Bronchial epithelial cell (primary cell): Measurements from ENCODE around the gene TPTE2. TPM values are rescaled to one million over a fixed set of nuclear protein-coding genes. Genes with fewer than 3 reads are reported as not detected.

Experiments used
- total RNA-seq: library from RNA; depleted of rRNA; stranded (reverse); fragments of >200 nt; gene quantifications from 2 replicates; pipeline ENCODE4 v1.2.1, GENCODE V29; 2014

The TPTE2 gene
- total RNA-seq, 1 donor from 2014 or later, result not detected

Other genes starting within 250 kb of the TPTE2 start
- gene MPHOSPH8, start 72.1 kb upstream of the TPTE2 start, total RNA-seq, result 9.7 and 18.7 TPM in 2 replicates
- gene PSPC1, start 221.4 kb upstream of the TPTE2 start, total RNA-seq, result 37.4 and 54.9 TPM in 2 replicates